T follicular helper cell (primary cell): Measurements from ENCODE around the gene MGAT4B.

Source experiments
- DNase-seq: peaks from one replicate; pipeline ENCODE4 v3.0.0-alpha.2; 2020; ENCODE audit warnings: low read depth

Gene MGAT4B

DNA sequence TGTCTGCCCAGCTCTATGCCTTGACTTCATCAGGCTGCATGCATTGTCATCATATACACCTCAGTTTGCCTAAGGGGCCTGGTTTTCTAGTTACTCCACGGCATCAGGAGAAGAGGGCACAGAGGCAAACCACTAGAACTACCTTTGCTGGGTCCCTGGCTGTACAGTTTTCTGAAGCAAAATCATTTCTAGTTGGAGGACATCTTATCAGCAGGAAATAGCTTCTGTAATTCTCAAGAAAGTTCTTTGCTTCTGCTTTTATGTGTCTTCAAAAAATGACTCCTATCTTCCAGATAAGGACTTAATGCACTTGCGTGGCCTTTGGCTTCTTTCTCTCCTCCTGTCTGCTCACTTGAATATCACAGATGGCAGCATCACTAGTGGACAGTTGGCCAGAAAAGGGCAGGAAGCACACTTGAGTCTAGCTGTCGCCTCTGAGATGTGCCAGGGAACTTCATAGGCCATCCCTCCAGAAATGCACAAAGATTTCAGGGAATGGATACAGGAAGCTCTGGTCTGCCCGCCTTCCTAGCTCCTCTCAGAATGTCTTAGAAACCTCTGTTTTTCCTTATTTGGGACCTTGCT, 35.3 kb downstream of the MGAT4B start:
- no peak for DNase-seq

DNA sequence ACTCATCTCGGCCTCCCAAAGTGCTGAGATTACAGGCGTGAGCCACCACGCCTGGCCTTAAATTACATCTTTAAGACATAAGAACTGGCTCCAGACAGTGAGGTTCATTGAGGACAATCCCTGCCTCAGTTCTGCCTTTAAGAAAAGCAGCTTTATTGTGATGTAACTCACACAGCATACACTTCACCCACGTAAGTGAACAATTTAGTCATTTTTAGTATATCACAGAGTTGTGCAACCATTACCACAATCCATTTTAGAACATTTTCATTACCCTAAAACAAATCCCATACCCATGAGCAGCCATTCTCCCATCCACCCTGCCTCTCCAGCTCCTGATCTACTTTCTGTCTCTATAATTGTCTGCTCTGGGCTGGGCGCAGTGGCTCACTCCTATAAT, 36.9 kb downstream of the MGAT4B start:
- DNase-seq: no peak

GRCh38 chr5:179769271-179769670, 37.4 kb downstream of the MGAT4B start:
- DNase-seq: no peak

GRCh38 chr5:179768326-179769085, 38.2 kb downstream of the MGAT4B start:
- DNase-seq: no peak

DNA sequence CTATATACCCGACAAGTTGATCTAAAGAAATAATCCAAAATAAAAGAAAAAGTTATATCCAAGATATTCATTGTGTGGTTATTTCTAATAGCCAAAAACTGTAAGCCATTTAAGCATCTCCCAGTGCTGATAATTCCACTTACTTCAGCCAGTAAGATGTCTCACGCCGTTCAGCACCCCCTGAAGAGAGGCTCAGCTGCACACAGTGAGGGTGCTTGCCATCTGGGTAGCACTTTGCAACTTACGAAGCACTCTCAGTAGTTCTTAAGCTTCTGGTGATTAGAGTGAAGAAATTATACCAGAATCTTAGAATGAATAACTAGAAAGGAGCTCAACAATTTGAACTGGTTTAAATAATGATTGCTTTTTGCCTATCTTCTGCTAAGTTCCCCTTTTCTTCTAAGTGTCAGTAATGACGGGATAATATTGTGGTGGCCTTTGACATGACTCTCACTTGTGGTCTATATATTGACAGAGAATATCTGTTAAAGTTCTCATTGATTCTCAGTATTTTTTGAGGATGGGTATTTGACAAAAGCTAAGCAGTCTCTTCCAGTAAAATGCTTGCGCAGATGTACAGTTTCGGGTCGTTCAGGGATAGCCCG, 39.1 kb downstream of the MGAT4B start:
- DNase-seq: no peak

DNA sequence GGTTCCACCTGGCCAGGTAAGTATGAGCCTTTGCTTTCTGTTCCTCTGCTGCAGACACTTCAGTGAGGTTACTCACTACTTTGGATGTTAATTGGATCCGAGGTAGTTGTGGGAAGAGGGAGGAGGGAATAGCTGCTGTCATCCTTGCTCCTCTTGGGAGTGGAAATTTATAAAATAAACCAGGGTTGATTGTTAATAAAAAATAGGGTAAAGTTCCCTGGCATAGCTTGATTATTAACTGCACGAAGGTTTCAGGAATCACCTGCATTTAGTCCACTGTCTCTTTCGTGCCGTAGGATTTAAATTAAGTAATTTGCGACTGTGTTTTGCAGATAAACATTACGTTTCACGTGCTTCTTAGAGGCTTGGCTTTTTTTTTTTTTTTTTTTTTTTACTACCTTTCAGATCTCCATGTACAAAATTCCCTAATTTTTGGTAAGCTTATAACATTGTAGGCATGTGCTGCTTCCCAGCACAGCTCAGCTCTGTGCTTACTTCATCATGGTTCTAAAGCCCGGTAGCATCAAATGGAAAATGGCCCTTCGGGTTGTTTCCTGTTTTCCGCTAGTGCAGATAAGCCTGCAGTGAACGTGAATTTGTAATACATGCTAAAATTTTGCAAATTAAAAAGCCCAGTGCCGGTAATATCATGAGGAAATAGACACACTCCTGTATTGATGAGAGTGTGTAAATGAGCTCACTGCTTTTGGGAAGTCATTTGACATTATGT, 39.8 kb downstream of the MGAT4B start:
- DNase-seq: no peak

- DNase-seq: no peak
These were observed 40.5 kb downstream of the MGAT4B start for GRCh38 chr5:179766021-179766725.

DNA sequence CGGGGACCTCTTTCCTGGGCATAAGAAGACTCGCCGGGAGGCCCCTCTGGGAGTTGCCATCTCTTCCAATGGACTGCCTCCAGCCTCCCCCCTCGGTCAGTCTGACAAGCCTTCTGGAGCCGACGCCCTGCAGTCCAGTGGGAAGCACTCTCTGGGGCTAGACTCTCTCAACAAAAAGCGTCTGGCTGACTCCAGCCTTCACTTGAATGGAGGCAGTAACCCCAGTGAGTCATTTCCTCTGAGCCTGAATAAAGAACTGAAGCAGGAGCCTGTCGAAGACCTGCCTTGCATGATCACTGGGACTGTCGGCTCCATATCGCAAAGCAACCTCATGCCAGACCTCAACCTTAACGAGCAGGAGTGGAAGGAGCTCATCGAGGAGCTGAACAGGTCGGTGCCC, 41.3 kb downstream of the MGAT4B start:
- DNase-seq: no peak

GRCh38 chr5:179764056-179764455, 42.6 kb downstream of the MGAT4B start:
- no peak for DNase-seq

DNA sequence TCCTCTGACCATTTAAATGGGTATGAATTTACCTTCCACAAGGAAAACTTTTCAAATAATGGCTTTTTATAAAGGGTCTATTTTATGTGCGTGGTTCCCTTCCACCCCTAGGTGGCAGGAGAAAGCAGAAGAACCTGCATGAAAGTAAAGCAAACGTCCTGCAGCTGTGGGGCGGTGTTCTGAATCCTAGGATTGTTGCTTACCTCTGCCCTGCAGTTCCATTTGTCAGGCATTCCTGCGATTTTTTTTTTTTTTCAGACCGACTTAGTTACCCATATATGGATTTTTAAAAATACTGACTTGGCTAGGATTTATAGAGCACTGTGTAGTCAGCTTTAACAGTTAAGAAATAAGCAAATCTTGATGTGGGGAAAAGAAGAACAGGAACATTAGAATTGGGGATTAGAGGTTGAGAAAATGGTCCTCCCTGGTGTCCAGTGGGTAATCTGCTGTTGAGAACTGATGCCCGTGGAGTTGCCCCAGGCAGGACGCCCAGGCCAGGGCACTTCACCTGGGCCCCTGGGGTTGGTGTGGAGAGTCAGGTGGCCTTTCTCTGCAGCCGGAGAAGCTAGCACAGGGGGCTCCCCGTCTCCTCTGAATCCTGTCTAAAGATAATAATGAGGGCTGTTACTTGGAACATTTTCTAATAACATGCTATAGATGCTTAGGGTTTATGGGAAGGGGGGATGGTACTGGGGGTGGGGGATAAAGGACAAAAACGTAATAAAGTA, 43.3 kb downstream of the MGAT4B start:
- peak; percentile 39 for DNase-seq

- DNase-seq: no peak
These were observed 43.9 kb downstream of the MGAT4B start for GRCh38 chr5:179762781-179763176.

- DNase-seq: no peak
These were observed 44.4 kb downstream of the MGAT4B start for GRCh38 chr5:179762079-179762780.

DNA sequence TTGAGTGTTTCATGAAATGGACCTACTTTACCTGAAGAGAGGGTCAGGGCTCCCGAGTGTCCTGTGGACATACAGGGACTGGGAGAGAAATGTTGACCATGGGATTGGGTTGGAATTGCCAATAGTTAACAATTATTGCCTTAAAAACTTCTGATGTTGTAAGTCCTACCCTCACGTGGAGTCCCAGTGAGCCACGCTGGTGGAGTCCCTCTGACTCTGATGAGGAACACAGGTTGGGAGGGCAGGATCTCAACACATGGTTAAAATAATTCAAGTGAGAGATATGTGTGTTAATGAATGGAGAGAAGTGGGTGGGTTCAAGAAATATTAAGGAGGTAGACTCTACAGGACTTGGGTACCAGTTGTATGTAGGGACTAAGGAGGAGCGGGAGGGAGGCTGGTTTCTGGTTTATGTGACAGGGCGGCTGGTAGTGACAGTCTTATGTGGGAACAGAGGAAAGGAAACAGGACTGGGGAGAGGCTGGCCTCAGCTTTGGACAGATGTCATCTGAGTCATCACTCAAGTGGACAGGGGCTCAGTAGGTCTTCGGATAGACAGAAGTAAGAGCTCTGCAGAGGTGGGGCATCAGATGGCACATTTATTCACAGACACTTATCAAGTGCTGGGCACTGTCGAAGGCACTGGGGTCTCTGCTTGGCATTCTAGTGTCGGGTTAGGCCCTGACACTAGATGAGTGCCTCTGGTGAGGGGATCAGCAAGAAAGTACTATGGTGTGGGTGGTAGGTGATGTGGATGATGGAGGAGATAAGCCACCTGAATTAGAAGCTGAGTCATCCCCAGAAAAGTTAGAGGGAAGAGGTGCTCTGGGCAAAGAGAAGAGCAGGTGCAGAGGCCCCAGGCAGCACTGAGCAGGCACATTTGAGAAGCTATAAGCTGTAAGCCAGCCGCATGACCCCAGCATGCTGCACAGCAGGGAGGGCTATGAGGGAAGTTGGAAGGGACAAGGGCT, 46.8 kb downstream of the MGAT4B start:
- no peak for DNase-seq

- DNase-seq: no peak
These were observed 47.7 kb downstream of the MGAT4B start for GRCh38 chr5:179758955-179759354.

DNA sequence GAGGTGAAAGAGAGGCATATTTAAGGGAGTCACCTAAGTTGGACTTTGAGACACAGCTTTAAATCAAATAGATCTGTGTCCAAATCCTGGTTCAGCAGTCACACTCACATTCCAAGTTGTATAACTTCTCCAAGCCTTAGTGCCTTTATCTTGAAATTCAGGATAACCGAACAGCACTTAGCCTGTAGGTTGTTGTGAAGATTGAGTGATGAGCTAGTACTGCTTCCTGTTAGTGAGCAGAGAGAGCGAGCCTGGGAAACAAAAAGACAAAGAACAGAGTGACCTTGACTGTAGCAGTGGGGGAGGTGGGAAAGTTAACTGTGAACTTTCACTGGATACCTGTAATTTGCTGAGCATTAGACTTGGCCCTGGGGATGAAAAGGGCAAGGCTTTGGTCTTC, 51.6 kb downstream of the MGAT4B start:
- no peak for DNase-seq

DNA sequence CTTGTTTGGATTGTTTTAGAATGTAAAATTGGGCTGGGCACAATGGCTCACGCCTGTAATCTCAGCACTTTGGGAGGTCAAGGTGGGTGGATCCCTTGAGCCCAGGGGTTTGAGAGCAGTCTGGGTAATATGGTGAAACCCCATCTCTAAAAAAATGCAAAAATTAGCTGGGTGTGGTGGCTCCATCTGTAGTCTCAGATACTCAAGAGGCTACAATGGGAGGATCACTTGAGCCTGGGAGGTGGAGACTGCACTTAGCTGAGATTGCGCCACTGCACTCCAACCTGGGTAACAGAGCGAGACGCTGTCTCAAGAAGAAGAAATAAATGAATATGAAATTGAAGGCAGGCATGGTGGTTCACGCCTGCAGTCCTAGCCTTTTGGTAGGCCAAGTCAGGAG, 52.7 kb downstream of the MGAT4B start:
- DNase-seq: no peak

DNA sequence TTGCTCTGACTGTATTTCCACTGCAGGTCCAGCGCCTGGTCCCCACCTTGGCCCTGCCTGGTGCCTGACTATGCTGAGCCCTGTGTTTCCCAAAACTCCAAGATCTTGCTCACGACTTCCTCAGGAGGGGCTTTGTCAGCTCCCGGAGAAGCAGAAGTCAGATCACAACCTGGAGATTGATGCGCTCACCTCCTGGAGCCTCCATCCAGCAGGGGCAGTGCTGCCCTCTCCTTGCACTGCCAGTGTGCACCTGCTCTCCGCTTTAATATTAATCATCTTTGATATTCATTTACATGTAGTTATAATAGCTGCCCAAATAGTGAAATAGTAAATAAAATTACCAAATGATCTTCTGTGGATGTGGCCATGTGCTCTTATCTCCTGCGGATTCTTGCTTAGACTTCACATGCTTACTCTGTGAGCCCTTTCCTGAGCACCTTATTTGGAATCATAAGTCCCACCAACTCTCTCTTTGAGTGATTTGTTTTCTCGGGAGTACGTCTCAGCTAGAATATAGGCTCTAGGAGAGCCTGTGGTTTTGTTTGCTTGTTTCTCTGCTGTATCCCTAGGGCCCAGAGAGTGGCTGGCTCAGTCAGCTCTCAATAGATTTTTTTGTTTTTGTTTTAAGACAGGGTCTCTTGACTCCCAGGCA, 56.7 kb downstream of the MGAT4B start:
- DNase-seq: no peak

- no peak for DNase-seq
These were observed 58.9 kb downstream of the MGAT4B start for GRCh38 chr5:179747811-179748210.
